ENCODE data around the gene PCNX1. TPM values are rescaled to one million over a fixed set of nuclear protein-coding genes. Genes with fewer than 3 reads are reported as not detected.

PCNX1 gene
- total RNA-seq, 1 donor from 2014 or later = 62.5 TPM

- H3K9me3 Mint-ChIP-seq (ENCODE audit: unreplicated experiment) = no peaks in the 10 kb centered on the region
- H3K36me3 Mint-ChIP-seq (ENCODE audit: unreplicated experiment) = no peaks in the 10 kb centered on the region
These were observed 25.6 kb upstream of the PCNX1 start for GRCh38 chr14:70881549-70882177.

GRCh38 chr14:70882776-70883492 lies 24.3 kb upstream of the PCNX1 start:
- Mint-ChIP-seq H3K4me3 (ENCODE audit: unreplicated experiment) (no peak overlapping the region), H3K27ac (ENCODE audit: unreplicated experiment) (no peak overlapping the region), H3K36me3 (ENCODE audit: unreplicated experiment) (no peaks in the 10 kb centered on the region), H3K27me3 (ENCODE audit: unreplicated experiment) (no peaks in the 10 kb centered on the region), H3K4me1 (ENCODE audit: low read depth, unreplicated experiment) (peaks cover 9% of the 10 kb centered on the region), H3K9me3 (ENCODE audit: unreplicated experiment) (no peaks in the 10 kb centered on the region)
- no peak for TF ChIP-seq CTCF (IDR thresholded peaks at IDR 0.05; ENCODE audit: partially characterized antibody, unreplicated experiment)
- DNase-seq = no peak

More at GRCh38 chr14:70881549-70882177, 25.6 kb upstream of the PCNX1 start:
- DNase-seq = no peak
- Mint-ChIP-seq H3K27me3 (ENCODE audit: unreplicated experiment) (no peaks in the 10 kb centered on the region), H3K4me1 (ENCODE audit: low read depth, unreplicated experiment) (peaks cover 9% of the 10 kb centered on the region), H3K27ac (ENCODE audit: unreplicated experiment) (no peak overlapping the region), H3K4me3 (ENCODE audit: unreplicated experiment) (no peak overlapping the region)
- no peak for TF ChIP-seq CTCF (IDR thresholded peaks at IDR 0.05; ENCODE audit: partially characterized antibody, unreplicated experiment)

DNA sequence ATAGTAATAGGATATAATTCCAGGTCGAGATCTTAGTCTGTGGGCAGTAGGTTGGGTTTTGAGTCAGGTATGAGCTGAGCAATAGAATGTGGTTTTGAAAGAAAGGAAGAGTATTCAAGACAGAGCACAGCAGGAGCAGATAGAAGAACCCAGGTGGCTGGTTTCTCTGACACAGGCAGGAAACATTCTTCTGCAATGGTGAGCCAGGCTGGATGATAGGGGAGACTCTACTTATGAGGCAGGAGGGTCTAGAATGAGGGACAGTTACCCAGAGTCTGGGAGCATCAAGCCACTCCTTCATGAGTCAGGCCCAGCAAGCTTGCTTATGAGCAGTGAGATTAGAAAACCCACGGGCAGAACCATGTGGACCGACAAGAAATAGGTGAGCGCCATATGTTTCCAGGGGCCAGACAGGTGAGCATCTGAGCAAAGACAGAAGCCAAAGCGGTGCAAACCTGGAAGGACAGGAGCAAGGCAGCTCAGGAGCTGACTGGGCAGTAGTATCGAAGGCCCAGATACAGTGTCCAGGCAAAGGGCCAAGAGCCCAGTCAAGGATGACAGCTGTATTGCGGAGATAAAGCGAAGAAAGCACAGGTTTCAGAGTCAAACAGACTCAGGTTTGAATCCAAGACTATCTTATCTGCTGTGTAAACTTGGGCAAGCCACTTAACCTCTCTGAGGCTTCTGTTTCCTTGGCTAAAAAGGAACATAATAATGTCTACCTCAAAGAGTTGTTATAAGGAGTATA lies 22.5 kb upstream of the PCNX1 start:
- Mint-ChIP-seq H3K36me3 (ENCODE audit: unreplicated experiment) (no peaks in the 10 kb centered on the region), H3K4me1 (ENCODE audit: low read depth, unreplicated experiment) (peaks cover 9% of the 10 kb centered on the region), H3K27me3 (ENCODE audit: unreplicated experiment) (no peaks in the 10 kb centered on the region), H3K27ac (ENCODE audit: unreplicated experiment) (no peak overlapping the region), H3K4me3 (ENCODE audit: unreplicated experiment) (no peak overlapping the region), H3K9me3 (ENCODE audit: unreplicated experiment) (no peaks in the 10 kb centered on the region)
- no peak for DNase-seq
- TF ChIP-seq CTCF (IDR thresholded peaks at IDR 0.05; ENCODE audit: partially characterized antibody, unreplicated experiment) = no peak

GRCh38 chr14:70885343-70886022 lies 21.8 kb upstream of the PCNX1 start:
- TF ChIP-seq CTCF (IDR thresholded peaks at IDR 0.05; ENCODE audit: partially characterized antibody, unreplicated experiment) = no peak
- Mint-ChIP-seq H3K4me1 (ENCODE audit: low read depth, unreplicated experiment) (peaks cover 9% of the 10 kb centered on the region), H3K4me3 (ENCODE audit: unreplicated experiment) (no peak overlapping the region), H3K36me3 (ENCODE audit: unreplicated experiment) (no peaks in the 10 kb centered on the region), H3K27ac (ENCODE audit: unreplicated experiment) (no peak overlapping the region), H3K27me3 (ENCODE audit: unreplicated experiment) (no peaks in the 10 kb centered on the region), H3K9me3 (ENCODE audit: unreplicated experiment) (peaks cover 1% of the 10 kb centered on the region)
- DNase-seq = peak; percentile 39
